C4-2B (cell line): ENCODE measurements around the gene TUB.

Source experiments
- ZFX ChIP-seq: fragments of 450-650 bp; IDR thresholded peaks from 2 replicates; pipeline ENCODE4 v1.6.1; 2017
- TF ChIP-seq, protein P1 (sequence below): fragments of 450-650 bp; conservative IDR thresholded peaks from 2 replicates; pipeline ENCODE4 v1.5.1; 2017; ENCODE audit warnings: mild to moderate bottlenecking

DNA sequence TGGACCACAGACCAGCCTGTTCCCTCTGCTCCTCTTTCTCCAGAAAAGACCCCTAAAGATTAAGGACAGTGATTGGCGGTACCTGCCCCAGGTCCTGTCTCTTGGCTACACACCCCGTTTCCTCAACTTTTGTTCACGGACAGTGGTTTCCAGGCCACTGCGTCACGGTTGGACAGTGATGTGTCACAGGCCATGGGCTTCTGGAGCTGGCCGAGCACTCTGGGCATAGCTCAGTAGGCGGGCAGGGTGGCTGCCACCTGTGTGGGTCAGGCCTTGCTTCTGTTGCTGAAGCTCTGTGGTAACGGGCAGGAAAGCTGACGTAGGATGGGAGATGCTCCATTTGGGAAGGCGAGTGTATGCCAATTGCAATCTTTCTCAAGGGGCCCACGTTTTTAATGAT is 13.6 kb downstream of the TUB start:
- TF ChIP-seq, protein P1, sequence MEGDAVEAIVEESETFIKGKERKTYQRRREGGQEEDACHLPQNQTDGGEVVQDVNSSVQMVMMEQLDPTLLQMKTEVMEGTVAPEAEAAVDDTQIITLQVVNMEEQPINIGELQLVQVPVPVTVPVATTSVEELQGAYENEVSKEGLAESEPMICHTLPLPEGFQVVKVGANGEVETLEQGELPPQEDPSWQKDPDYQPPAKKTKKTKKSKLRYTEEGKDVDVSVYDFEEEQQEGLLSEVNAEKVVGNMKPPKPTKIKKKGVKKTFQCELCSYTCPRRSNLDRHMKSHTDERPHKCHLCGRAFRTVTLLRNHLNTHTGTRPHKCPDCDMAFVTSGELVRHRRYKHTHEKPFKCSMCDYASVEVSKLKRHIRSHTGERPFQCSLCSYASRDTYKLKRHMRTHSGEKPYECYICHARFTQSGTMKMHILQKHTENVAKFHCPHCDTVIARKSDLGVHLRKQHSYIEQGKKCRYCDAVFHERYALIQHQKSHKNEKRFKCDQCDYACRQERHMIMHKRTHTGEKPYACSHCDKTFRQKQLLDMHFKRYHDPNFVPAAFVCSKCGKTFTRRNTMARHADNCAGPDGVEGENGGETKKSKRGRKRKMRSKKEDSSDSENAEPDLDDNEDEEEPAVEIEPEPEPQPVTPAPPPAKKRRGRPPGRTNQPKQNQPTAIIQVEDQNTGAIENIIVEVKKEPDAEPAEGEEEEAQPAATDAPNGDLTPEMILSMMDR: no peak
- no peak for TF ChIP-seq ZFX
